GDM1 (cell line): Measurements from ENCODE around the gene NAB2.
A peak's percentile ranks its signal among the peaks of the same experiment; 100 is the strongest.
"Not testable (repeated sequence)": the region's sequence is repeated elsewhere in the genome, so short reads cannot be mapped to it uniquely, and the experiment has no call there.

Experiments
- DNase-seq: peaks from one replicate; lab custom pipeline; 2025; lab: John Stamatoyannopoulos, UW

Gene NAB2

DNA sequence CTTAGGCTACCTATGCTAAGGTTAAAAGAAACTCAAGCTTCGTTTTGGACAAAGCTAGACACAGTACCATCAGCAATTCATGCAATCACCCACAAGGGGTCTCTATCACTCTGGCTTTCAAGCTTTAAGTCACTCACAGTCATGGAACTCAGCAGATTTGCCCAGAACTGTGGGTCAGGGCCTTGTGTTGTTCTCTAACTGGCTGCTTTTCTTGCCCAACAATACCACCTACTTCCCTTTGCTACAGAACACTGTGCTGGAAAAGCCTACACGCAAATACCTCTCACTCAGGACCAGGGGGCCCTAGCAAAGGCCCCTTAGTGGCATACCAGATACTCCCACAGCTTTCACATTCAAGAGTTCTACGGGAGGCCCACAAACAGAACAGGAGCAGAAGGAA lies 19.4 kb upstream of the NAB2 start:
- DNase-seq = peak; percentile 80

DNA sequence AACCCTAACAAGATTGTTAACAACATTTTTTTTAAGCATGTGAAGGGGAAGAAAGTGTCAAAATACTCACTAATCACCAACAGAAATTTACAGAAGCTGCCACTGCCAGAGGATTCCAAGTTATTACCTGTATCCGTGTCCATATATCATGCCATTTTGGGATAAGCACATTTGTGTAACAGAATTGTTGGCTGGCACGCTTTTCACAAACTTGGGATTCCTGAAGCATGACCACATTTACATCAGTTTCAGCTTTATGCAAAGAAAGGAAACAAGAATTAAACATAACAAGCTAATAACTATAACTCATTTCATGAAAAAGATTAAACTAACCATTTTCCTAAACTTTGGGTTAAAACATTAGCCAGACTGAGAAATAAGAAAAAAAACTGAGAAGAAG lies 16.3 kb upstream of the NAB2 start:
- no peak for DNase-seq

DNA sequence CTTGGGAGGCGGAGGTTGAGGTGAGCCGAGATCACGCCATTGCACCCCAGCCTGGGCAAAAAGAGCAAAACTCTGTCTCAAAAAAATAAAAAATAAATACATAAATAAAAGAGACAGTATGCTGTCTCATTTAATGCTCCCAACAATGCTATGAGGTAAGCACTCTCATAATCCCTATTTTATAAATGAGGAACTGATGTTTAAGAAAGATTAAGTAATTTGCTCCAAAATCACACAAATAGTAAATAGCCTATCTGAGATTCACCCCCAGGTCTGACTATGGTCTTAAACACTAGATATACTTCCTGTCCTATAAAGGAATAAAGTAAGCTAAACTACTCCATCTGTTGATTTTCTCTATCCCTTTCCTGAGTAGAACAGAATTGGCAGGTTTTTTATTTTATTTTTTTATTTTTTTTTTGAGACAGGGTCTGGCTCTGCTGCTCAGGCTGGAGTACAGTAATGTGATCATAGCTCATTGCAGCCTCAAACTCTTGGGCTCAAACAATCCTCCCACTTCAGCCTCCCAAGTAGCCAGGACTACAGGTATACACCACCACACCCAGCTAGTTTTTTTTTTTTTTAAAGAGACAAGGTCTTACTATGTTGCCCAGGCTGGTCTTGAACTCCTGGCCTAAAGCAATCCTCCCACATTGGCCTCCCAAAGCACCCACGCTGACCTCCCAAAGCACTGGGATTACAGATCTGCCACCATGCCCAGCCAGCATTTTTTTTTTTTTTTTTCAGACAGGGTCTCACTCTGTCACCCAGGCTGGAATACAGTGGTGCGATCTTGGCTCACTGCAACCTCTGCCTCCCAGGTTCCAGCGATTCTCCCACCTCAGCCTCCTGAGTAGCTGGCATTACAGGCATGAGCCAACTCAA lies 15.1 kb upstream of the NAB2 start:
- DNase-seq = not testable (repeated sequence)

DNA sequence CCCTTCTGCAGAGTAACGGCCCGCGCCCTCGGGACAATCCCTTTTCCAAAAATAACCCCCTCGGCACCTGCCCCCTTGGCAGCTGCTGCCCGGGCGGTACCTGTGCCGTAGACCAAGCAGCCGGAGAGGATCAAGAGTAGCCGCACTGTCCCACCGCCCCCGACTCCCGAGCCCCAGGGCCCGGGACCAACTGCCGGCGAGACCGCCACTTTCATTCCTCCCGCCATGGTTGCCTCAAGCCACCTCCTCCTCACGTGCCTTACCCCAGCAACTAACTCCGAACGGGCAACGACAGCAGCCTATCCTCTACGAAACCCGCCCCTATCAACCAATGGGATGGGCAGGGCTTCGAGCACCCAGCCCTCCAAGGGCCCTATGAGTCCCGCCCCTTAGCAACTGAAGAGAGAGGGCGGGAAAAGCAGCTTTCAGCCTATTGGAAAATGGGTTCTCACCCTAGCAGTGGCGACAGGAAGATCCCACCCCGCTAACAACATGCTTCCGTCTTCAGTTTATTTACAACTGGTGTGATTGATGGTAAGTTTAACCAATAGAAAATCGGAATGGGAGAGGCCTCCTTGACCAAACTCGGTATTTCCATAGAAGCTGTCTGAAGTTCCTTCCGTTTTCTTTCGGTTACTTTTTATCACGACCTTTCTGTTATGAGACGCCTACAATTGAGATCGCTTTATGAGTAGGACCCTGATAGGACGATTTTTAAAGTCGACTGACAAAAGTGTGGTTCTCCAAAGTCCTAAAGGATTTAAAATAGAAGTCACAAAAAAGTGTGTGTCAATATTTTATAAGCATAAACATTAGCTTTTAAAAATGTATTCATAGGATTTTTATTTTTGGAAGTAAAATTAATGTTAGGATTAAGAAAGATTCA lies 10.2 kb upstream of the NAB2 start, which contains the start of gene NEMP1:
NEMP1 (minus strand) TSS at position 273 of the 886 bp plus-strand sequence; CDS start at position 227, 46 bp downstream.
- peak; percentile 100 for DNase-seq

DNA sequence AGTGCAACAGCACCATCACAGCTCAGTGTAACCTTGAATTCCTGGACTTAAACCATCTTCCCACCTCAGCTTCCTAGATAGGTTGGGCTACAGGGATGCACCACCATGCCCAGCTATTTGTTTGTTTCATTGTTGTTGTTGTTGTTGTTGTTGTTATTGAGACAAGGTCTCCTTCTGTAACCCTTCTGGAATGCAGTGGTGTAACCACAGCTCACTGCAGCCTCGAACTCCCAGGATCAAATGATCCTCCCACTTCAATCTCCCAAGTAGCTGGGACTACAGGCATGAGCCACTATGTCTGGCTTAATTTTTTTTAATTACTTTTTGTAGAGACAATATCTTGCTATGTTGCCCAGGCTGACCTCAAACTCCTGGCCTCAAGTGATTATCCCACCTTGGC lies 9.1 kb upstream of the NAB2 start:
- no peak for DNase-seq

DNA sequence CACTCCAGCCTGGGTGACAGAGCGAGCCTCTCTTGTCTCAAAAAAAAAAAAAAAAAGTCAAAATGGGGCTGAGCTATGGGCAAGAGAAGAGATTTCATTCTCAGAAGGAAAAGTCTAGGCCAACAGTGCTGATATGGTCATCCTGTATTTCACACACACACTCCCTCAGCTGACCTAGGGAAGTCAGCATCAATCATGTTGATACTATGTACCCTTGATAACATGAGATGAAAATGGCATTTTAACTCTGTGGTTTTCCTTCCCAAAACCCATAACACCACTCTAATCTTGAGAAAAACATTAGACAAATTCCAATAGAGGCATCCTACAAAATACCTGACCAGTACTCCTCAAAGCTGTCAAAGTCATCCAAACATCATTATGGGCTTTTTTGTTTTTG lies 8.1 kb upstream of the NAB2 start:
- no peak for DNase-seq

DNA sequence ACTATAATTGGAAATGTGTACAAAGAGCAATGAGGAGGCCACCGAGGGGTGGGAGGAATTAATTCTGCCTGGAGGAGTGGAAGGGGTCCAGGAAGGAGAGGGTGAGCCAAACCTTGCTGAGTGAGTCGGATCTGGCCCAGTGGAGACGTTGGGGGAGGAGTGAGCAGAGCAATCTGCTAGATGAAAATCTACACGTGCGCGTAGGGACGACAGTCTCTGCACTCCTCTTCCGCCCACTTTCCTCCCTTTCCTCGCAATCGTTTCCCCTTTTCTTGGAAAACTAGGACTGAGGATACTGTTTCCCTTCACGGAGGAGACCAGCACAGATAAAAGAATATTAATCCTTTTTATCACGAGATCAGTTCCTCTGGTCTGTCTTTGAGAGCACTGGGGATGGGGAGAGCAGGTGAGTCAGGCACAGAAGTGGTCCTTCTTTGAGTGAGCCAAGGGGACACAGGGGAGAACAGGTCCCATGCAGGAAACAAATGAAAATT lies 2.9 kb upstream of the NAB2 start:
- no peak for DNase-seq

DNA sequence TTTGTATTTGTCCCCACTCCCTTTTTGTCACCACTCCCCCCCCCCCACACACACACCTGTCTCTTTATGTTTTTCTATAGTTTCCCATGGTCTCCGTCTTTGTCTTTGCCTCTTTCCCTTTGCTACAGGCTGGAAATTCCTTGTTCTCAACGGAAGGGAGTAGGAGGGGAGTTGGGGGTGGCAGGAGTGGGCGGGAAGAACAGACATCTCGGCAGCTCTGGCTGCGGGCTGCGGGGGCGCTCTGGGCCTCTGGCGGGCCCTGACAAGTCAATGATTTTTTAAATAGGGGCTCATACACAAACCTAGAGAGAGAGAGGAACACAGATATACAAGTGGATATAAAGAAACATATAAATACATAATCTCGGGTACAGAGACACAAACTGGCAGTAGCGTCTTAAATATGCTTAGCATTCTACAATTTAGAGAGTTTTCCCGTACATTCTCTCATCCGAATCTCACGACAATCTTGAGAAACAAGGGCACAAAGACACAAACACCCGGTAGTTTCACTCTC lies 2.4 kb upstream of the NAB2 start:
- peak; percentile 20 for DNase-seq

DNA sequence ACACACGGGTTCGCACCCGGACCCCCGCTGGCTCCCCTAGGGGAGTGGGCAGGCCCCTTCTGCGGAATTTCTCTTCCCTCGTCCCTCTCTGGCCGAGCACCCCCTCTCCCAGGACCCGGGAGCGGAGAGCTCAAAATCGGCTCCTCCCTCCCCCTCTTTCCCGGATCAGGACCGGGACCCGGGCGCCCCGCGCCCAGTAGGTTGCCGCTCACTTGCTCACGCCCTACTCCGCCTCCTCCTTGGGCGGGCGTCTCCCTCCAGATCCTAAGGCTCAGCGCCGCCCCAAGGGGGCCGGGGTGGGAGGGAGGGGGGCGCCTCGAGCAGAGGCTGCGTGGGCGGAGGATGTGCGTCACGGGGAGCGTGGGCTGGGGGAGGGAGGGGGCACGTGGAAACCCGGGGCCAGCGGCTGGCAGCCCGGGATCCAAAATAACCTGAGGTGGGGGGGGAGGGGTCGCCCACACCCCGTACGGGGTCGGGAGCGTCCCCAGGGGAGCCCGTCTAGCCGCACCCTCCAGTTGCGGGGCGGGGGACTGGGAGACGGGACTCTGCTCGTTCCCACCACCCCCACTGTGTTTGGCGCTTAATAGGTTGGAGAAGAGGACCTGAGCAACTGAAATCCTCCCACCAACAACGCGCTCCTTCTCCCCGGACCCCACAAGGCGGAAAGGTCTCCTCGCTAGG lies 1.8 kb upstream of the NAB2 start:
- peak; percentile 86 for DNase-seq

DNA sequence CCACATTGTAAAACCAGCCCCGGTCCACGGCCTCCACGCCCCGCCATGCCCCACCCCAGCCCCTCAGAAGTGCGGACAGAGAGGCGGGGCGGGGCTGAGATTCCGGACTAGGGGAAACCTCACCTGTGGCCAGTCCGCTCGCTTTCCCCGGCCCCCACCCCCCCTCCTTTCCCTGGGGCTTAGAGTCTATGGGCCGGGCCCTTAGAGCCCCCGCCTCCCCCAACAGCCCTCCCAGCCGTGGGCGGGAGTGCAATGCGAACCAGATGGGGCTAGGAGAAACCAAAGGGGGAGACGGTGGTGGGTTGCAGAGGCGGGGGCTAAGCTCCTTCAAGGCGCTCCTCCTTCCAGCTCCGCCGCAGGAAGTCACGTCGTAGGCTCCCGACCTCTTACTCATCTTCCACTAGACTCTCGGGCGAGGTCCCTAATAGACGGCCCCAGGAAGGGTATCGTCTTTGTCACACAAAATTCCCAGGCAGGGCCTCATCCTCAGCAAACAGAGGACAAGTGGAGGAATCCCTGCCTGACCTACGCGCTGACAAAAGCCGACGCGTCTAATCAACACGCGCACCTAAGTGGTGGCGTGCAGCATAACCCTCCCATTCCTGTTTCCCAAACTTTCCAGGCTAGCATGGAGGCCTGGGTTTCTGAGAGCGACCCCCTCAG lies 1.1 kb upstream of the NAB2 start:
- DNase-seq = peak; percentile 93

DNA sequence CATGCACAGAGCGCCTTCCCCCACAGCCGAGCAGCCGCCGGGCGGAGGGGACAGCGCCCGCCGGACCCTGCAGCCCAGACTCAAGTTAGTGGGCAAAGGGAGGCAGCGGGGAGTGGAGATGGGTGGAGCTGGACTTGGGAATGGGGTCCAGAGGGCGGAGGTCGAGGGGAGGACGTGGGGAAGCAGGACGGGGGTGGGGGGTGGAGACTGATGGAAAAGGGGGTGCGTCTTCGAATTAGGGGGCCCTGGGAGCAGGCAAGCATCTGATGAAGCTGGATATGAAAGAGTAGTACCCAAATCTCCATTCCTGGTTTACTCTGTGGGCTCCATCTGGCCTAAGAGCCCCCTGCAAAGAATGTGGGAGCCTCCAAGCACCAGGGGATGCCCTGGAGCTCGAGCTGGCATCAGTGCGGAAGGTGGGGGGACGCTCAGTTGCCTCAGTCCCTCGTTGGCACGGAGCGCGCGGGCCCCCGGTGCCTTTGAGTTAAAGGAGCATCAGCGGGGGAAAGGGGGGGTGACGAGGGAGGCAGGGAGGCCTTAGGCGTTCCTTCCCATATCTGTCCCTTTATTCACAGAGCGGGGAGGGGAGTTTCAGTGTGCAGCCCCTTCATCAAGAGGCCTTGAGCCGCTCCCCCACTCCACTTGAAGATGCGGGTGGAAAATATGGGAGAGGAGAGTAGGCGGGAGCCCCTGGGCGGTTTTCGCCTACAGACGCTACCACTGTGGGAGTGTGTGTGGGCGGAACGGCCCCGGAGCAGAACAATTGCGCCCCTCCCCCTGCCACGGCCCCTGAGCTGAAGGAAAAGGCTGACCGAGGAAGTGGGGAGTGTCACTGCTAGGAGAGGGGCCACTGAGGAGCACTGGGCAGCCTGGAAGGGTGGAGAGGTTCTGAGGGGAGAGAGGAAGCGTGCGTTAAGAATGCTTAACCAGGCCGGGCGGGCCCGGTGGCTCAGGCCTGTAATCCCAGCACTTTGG lies 644 bp downstream of the NAB2 start:
- DNase-seq = peak; percentile 74

DNA sequence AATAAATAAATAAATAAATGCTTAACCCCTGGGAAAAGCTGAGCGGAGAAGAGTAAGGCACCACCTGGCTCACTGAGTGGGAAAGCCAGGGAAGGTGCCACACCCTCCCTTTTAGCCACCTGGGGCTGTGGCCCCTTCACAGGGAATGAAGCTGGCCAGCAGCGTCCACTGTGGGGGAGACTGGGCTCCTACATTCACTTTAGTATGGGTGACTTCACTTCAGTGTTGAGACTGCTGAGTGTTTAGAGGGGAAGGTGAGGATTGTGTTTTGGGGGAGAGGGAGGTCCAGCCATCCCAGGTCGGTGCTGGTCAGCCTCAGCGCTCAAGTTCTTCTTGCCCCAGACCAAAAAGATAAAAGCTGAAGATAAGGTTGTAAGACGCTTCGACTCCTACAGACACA lies 1.6 kb downstream of the NAB2 start:
- DNase-seq = no peak

DNA sequence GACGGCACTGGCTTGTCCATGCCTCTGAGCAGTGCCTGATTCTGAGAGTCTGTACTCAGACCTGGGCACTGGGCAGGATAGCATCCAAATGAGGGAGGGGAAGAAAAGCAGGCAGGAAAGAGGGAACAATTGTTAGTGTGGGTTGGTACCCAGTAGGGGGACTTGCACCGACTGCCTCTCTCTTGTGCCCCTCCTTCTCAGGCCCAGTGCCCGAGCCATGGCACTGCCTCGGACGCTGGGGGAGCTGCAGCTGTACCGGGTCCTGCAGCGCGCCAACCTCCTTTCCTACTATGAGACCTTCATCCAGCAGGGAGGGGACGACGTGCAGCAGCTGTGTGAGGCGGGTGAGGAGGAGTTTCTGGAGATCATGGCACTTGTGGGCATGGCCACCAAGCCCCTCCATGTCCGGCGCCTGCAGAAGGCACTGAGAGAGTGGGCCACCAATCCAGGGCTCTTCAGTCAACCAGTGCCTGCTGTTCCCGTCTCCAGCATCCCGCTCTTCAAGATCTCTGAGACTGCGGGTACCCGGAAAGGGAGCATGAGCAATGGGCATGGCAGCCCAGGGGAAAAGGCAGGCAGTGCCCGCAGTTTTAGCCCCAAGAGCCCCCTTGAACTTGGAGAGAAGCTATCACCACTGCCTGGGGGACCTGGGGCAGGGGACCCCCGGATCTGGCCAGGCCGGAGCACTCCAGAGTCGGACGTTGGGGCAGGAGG lies 2.2 kb downstream of the NAB2 start:
- no peak for DNase-seq

DNA sequence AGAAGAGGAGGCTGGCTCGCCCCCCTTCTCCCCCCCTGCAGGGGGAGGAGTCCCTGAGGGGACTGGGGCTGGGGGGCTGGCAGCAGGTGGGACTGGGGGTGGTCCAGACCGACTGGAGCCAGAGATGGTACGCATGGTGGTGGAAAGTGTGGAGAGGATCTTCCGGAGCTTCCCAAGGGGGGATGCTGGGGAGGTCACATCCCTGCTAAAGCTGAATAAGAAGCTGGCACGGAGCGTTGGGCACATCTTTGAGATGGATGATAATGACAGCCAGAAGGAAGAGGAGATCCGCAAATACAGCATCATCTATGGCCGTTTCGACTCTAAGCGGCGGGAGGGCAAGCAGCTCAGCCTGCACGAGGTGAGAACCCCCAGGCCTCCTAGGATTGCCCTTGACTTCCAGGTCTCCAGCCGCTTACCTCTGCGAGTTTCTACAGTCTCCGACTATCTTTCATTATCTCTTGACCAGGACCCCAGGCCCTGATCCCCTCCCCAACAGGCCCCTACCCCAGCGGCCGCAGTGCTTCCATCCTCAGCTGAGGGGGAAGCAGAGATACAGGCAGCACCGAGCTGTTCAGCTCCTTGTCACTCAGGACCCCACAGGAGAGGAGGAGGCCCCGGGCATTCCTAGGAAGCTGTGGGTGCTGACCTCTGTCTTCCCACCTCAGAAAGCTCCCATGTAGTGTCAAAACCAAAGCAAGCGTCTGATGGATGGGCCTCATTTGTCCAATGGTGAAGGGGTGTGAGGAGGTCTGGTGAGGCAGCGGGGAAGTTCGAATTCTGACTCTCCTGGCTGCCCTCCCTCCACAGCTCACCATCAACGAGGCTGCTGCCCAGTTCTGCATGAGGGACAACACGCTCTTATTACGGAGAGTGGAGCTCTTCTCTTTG lies 3.0 kb downstream of the NAB2 start:
- no peak for DNase-seq

DNA sequence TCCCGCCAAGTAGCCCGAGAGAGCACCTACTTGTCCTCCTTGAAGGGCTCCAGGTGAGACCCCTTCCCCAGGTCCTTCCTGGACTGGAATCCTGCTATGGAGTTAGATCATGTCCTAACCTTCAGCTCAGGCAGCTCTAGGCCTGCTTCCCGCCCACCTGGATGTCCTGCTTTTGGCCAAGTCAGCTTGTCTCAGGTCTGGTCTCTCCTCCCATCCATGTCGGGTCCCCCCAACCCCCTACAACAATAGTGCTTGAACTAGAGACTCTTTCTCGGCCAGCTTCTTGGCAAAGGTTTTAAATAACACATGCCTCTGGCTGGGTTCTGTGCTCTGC lies 3.6 kb downstream of the NAB2 start:
- DNase-seq = no peak

DNA sequence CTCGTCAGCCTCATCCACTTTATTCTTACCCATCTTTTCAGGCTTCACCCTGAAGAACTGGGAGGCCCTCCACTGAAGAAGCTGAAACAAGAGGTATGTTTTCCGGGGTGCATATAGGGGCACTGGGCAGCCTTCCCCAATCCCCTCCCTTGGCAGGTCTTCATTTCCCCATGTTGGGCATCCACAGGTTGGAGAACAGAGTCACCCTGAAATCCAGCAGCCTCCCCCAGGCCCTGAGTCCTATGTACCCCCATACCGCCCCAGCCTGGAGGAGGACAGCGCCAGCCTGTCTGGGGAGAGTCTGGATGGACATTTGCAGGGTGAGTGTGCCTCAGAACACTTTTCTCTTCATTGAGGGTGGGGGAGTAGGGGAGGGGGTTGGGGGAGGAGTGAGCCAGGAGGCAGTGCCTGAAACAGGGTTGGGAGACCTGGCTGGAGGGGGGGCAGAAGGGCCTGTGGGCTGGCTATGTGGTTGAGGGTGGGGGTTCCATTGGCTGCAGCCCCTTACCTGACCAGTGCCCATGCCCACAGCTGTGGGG lies 4.0 kb downstream of the NAB2 start:
- peak; percentile 39 for DNase-seq

DNA sequence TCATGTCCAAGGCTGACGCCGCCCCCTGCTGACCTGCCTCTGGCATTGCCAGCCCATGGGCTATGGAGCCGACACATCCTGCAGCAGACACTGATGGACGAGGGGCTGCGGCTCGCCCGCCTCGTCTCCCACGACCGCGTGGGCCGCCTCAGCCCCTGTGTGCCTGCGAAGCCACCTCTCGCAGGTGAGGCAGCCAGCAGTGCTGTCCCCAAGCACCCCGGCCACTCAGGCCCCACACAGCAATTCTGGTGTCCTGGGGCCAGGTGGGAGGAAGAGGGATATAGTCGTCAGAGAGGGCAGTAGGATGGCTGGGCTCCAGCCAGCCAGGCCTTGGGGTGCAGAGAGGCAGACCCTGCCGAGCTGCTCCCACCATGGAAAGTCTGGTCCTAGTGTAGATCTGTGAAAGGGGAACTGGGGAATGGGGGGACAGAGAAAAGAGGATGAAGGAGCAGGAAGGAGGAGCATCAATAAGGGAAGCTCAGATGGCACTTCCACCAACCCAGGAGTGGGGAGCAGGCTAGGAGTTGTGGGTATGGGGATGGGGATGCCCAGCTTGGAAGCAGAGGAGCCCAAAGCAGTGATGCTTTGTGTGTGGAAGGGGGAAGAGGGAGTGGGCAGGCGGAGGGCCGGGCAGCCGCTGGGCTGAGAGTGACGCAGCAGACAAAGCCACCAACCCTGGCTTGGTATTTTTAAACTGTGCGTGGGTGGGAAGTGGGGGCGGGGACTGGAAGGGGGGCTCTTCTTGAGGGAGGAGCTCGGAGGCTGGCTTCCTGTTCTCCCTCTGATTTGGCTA lies 4.7 kb downstream of the NAB2 start:
- DNase-seq = peak; percentile 38
